Measurements from ENCODE around the gene KRTAP3-2.
"Not testable (repeated sequence)": the region's sequence is repeated elsewhere in the genome, so short reads cannot be mapped to it uniquely, and the experiment has no call there.

KRTAP3-2 gene

GRCh38 chr17:40999563-40999962 lies at the start of gene KRTAP3-2:
KRTAP3-2 (minus strand) TSS chr17:40999906; CDS start chr17:40999853, 53 bp downstream.
- not testable (repeated sequence) for H3K4me2 ChIP-seq (ENCODE audit: low read depth, low read length); H3K36me3 ChIP-seq (replicated peaks; ENCODE audit: insufficient read depth, low read length); H3F3A ChIP-seq (ENCODE audit: insufficient read depth, low read length); H3K27me3 ChIP-seq (replicated peaks; ENCODE audit: insufficient read depth, low read length); DNase-seq; H3K4me1 ChIP-seq (ENCODE audit: low read length); H3K4me3 ChIP-seq (ENCODE audit: low read length); H3K9ac ChIP-seq (ENCODE audit: low read length); H4K20me1 ChIP-seq (ENCODE audit: insufficient read depth, low read length); H2AFZ ChIP-seq (ENCODE audit: low read length); H3K27ac ChIP-seq (ENCODE audit: low read length); H3K9me2 ChIP-seq (replicated peaks; ENCODE audit: insufficient read depth, low read length); H3K9me3 ChIP-seq (replicated peaks; ENCODE audit: insufficient read depth, low read length); H3K79me2 ChIP-seq (ENCODE audit: low read length)

GRCh38 chr17:41049110-41049509 lies 49.4 kb upstream of the KRTAP3-2 start:
- H3K4me3 ChIP-seq (ENCODE audit: low read length) = no peak overlapping the region
- TF ChIP-seq EZH2 (optimal IDR thresholded peaks at IDR 0.05; ENCODE audit: low read depth, low read length) (no peak), EZH2phosphoT487 (IDR thresholded peaks at IDR 0.05; ENCODE audit: low read length) (no peak), CTCF (IDR thresholded peaks at IDR 0.05; ENCODE audit: low read length) (no peak)
- no peak overlapping the region for H3K27ac ChIP-seq (ENCODE audit: low read length)
- H3K36me3 ChIP-seq (replicated peaks; ENCODE audit: insufficient read depth, low read length) = no peaks in the 10 kb centered on the region
- no peak for DNase-seq
- H3K9me3 ChIP-seq (replicated peaks; ENCODE audit: insufficient read depth, low read length) = no peaks in the 10 kb centered on the region
- no peak overlapping the region for H2AFZ ChIP-seq (ENCODE audit: low read length)
- H3K27me3 ChIP-seq (replicated peaks; ENCODE audit: insufficient read depth, low read length) = no peaks in the 10 kb centered on the region
- H3K4me2 ChIP-seq (ENCODE audit: low read depth, low read length) = no peak overlapping the region
- no peaks in the 10 kb centered on the region for H3F3A ChIP-seq (ENCODE audit: insufficient read depth, low read length)
- H3K4me1 ChIP-seq (ENCODE audit: low read length) = no peaks in the 10 kb centered on the region
- no peaks in the 10 kb centered on the region for H4K20me1 ChIP-seq (ENCODE audit: insufficient read depth, low read length)
- no peaks in the 10 kb centered on the region for H3K9me2 ChIP-seq (replicated peaks; ENCODE audit: insufficient read depth, low read length)
- H3K9ac ChIP-seq (ENCODE audit: low read length) = no peak overlapping the region
- H3K79me2 ChIP-seq (ENCODE audit: low read length) = no peaks in the 10 kb centered on the region

- TF ChIP-seq EZH2phosphoT487 (IDR thresholded peaks at IDR 0.05; ENCODE audit: low read length) = no peak
- TF ChIP-seq CTCF (IDR thresholded peaks at IDR 0.05; ENCODE audit: low read length) = no peak
- TF ChIP-seq EZH2 (optimal IDR thresholded peaks at IDR 0.05; ENCODE audit: low read depth, low read length) = no peak
- H3K9ac ChIP-seq (ENCODE audit: low read length) = no peak overlapping the region
- H3K4me1 ChIP-seq (ENCODE audit: low read length) = no peaks in the 10 kb centered on the region
- no peak for DNase-seq
- no peak overlapping the region for H3K27ac ChIP-seq (ENCODE audit: low read length)
- H3K79me2 ChIP-seq (ENCODE audit: low read length) = no peaks in the 10 kb centered on the region
- H4K20me1 ChIP-seq (ENCODE audit: insufficient read depth, low read length) = no peaks in the 10 kb centered on the region
- no peak overlapping the region for H3K4me2 ChIP-seq (ENCODE audit: low read depth, low read length)
- no peaks in the 10 kb centered on the region for H3F3A ChIP-seq (ENCODE audit: insufficient read depth, low read length)
- H3K9me3 ChIP-seq (replicated peaks; ENCODE audit: insufficient read depth, low read length) = no peaks in the 10 kb centered on the region
- H3K36me3 ChIP-seq (replicated peaks; ENCODE audit: insufficient read depth, low read length) = no peaks in the 10 kb centered on the region
- H3K4me3 ChIP-seq (ENCODE audit: low read length) = no peak overlapping the region
- H2AFZ ChIP-seq (ENCODE audit: low read length) = no peak overlapping the region
- no peaks in the 10 kb centered on the region for H3K27me3 ChIP-seq (replicated peaks; ENCODE audit: insufficient read depth, low read length)
- H3K9me2 ChIP-seq (replicated peaks; ENCODE audit: insufficient read depth, low read length) = no peaks in the 10 kb centered on the region
These were observed 48.7 kb upstream of the KRTAP3-2 start for GRCh38 chr17:41048441-41048840.

- H3K27me3 ChIP-seq (replicated peaks; ENCODE audit: insufficient read depth, low read length); H3K9me2 ChIP-seq (replicated peaks; ENCODE audit: insufficient read depth, low read length); H3K9me3 ChIP-seq (replicated peaks; ENCODE audit: insufficient read depth, low read length); H3K36me3 ChIP-seq (replicated peaks; ENCODE audit: insufficient read depth, low read length); H3K27ac ChIP-seq (ENCODE audit: low read length); DNase-seq; H3K4me2 ChIP-seq (ENCODE audit: low read depth, low read length); H3K4me3 ChIP-seq (ENCODE audit: low read length); H4K20me1 ChIP-seq (ENCODE audit: insufficient read depth, low read length); H3K9ac ChIP-seq (ENCODE audit: low read length); H3K4me1 ChIP-seq (ENCODE audit: low read length); H3K79me2 ChIP-seq (ENCODE audit: low read length); H2AFZ ChIP-seq (ENCODE audit: low read length); H3F3A ChIP-seq (ENCODE audit: insufficient read depth, low read length): not testable (repeated sequence)
These were observed 47.2 kb upstream of the KRTAP3-2 start, which contains the start of gene KRTAP2-1 for GRCh38 chr17:41046735-41047465. KRTAP2-1 (minus strand) TSS chr17:41047316; CDS start chr17:41047267, 49 bp downstream.
